DMS53 treated with DMSO at 0.1 percent for 48 hours (cell line): ENCODE results near the gene GATA5.
A peak's percentile ranks its signal among the peaks of the same experiment; 100 is the strongest.
"Not testable (repeated sequence)": the region's sequence is repeated elsewhere in the genome, so short reads cannot be mapped to it uniquely, and the experiment has no call there.

Source experiments
- DNase-seq: peaks from one replicate; lab custom pipeline; 2025; ENCODE audit not compliant: unreplicated experiment; lab: John Stamatoyannopoulos, UW

Gene GATA5

GRCh38 chr20:62433658-62434497, 41.9 kb downstream of the GATA5 start:
- no peak for DNase-seq

GRCh38 chr20:62430866-62431447, 44.8 kb downstream of the GATA5 start:
- DNase-seq, result no peak

- DNase-seq, result no peak
These were observed 45.4 kb downstream of the GATA5 start for GRCh38 chr20:62430311-62430853.

- no peak for DNase-seq
These were observed 46.1 kb downstream of the GATA5 start for GRCh38 chr20:62429455-62430310.

GRCh38 chr20:62428396-62429295, 47.1 kb downstream of the GATA5 start:
- DNase-seq, result no peak

- DNase-seq, result no peak
These were observed 47.8 kb downstream of the GATA5 start for GRCh38 chr20:62428002-62428372.

GRCh38 chr20:62427172-62428001, 48.4 kb downstream of the GATA5 start, which contains the start of gene RBBP8NL:
Gene RBBP8NL (minus strand): TSS chr20:62427539. CDS start chr20:62419647, 7,892 bp downstream.
- peak; percentile 96 for DNase-seq

GRCh38 chr20:62426699-62427131, 49.1 kb downstream of the GATA5 start:
- DNase-seq, result no peak

- not testable (repeated sequence) for DNase-seq
These were observed 49.8 kb downstream of the GATA5 start for GRCh38 chr20:62426059-62426348.

- no peak for DNase-seq
These were observed 50.3 kb downstream of the GATA5 start for GRCh38 chr20:62425281-62426058.

GRCh38 chr20:62424249-62425107, 51.3 kb downstream of the GATA5 start:
- no peak for DNase-seq

- DNase-seq, result no peak
These were observed 52.5 kb downstream of the GATA5 start for GRCh38 chr20:62423326-62423706.

- DNase-seq, result no peak
These were observed 53.0 kb downstream of the GATA5 start for GRCh38 chr20:62422636-62423325.

GRCh38 chr20:62421716-62421990, 54.1 kb downstream of the GATA5 start:
- DNase-seq, result no peak

GRCh38 chr20:62420846-62421715, 54.7 kb downstream of the GATA5 start:
- DNase-seq, result no peak

- DNase-seq, result no peak
These were observed 56.0 kb downstream of the GATA5 start for GRCh38 chr20:62419759-62420158.
